ENCODE measurements around the gene FILIP1L. TPM values are rescaled to one million over a fixed set of nuclear protein-coding genes. Genes with fewer than 3 reads are reported as not detected.

FILIP1L gene
- total and polyA plus RNA-seq, 2 of the 4 experiments (the other 2 are of a cell fraction), result 11.5 to 19.9 TPM

DNA sequence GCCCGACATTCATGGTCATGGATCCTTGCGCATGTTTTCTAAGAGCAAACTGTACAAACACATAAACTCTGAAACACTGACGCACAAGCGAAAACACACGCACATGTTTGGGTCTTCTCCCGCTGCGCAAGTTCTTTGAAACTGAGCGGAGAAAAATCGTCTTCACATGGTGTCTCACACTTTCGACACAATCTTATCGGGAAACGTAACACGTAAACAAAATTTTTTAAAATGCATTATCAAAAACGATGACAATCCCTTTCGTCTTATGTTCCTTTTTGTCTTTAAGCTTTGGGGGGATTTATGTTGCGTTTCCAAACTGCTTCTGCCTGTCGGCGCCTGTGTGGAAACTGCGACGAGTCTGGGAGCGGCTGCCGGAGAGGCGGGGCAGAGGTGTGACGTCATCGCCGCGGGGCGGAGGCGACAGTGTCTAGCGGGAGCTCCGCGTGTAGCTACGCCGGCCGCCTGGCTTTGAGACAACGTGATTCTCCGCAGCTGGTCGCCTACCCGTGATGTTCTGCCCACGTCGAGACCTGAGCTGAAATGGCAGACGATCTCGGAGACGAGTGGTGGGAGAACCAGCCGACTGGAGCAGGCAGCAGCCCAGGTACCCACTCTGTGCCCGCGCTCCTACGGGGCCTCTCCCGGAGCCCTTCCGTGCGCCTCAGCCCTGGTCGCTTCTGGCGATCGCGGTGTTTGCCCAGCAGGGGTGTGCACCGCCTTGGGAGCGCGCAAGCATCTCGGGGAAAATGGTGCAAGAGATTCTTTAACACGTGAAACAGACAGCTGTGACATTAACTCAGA is 296.7 kb downstream of the FILIP1L start, which contains the start of gene CMSS1 (continued):
- TF ChIP-seq CEBPB (IDR thresholded peaks at IDR 0.05; ENCODE audit: low read depth, low read length), result peak; percentile 65

DNA sequence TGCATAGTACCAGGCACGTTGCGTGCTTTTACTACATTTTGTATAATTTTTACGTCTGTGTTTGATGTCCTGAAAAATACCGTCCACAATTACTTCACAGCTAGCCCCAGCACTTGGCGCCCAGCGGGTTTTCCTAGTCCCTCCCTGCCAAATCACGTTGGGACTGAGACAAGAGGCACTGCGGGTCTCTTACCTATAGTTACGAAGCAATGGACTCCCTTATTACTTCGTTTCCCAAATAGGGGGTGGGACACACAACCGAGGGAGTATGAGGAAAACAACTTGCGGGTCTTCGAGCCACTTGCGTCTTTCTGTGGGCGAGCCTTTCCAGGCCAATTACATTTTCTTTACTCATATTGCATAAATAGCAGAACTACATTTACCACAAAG is 297.3 kb downstream of the FILIP1L start:
- Histone ChIP-seq H4K5ac (ENCODE audit: low read depth, low read length) (no peak overlapping the region), H2BK20ac (ENCODE audit: low read depth, low read length) (no peak overlapping the region), H2AK5ac (ENCODE audit: low read depth, low read length) (no peak overlapping the region), H3K23ac (ENCODE audit: low read depth, low read length) (0 out of 2 replicates have a peak overlapping the region, but pooled peaks have one; percentile 39), H2BK15ac (ENCODE audit: low read depth, low read length) (0 out of 3 replicates have a peak overlapping the region, but pooled peaks have one; percentile 94), H3K27ac (ENCODE audit: insufficient read depth, low read length) (no peak overlapping the region; the same call in 1 of the 2 replicates), H3K4me3 (ENCODE audit: insufficient read depth, low read depth, low read length) (peak overlapping the region; percentile 92), H3K36me3 (ENCODE audit: control insufficient read depth, insufficient read depth, low read length) (no peaks in the 10 kb centered on the region), H3K9me3 (ENCODE audit: control insufficient read depth, insufficient read depth, low read length) (no peaks in the 10 kb centered on the region), H4K8ac (ENCODE audit: low read depth in 2 of 2, low read length in 2 of 2) (peak overlapping the region; percentile 67 to 69; a peak in 3 of 4 replicates), H3K14ac (replicated peaks; ENCODE audit: low read depth, low read length) (no peak overlapping the region), H3K56ac (ENCODE audit: extremely low read depth, insufficient read depth, low read length) (peak overlapping the region; percentile 100), H3K79me1 (ENCODE audit: low read depth in 1 of 2, low read length in 2 of 2) (peaks cover 12 to 27% of the 10 kb centered on the region in 2 experiments; a peak in 3 of 4 replicates), H3K9me1 (ENCODE audit: insufficient read depth, low read length) (no peaks in the 10 kb centered on the region; the same call in 1 of the 2 replicates), H2AFZ (replicated peaks; ENCODE audit: low read length, poor library complexity) (peak overlapping the region; percentile 93), H3K9ac (ENCODE audit: low read depth, low read length) (peak overlapping the region; percentile 93), H3K4ac (ENCODE audit: low read depth, low read length) (0 out of 2 replicates have a peak overlapping the region, but pooled peaks have one; percentile 91), H4K91ac (ENCODE audit: insufficient read depth, low read depth, low read length) (0 out of 2 replicates have a peak overlapping the region, but pooled peaks have one; percentile 81), H4K20me1 (ENCODE audit: insufficient read depth, low read length) (no peaks in the 10 kb centered on the region), H2BK120ac (ENCODE audit: low read depth, low read length) (no peak overlapping the region), H2BK5ac (ENCODE audit: low read depth, low read length, poor library complexity, severe bottlenecking) (no peak overlapping the region), H3K18ac (ENCODE audit: low read depth, low read length) (no peak overlapping the region), H3K4me1 (ENCODE audit: control insufficient read depth, insufficient read depth, low read length) (peaks cover 2% of the 10 kb centered on the region), H2AK9ac (replicated peaks; ENCODE audit: low read depth, low read length, poor library complexity) (no peak overlapping the region), H3K27me3 (ENCODE audit: control insufficient read depth, insufficient read depth, low read length) (no peaks in the 10 kb centered on the region), H3K4me2 (ENCODE audit: low read depth, low read length) (peak overlapping the region; percentile 67)
- no CpG with 5 or more reads among the region's 15 CpGs for WGBS, 2 experiments (ENCODE audit: extremely low coverage in 2 of 2, insufficient read length in 1 of 2)
- ATAC-seq (ENCODE audit: low read depth) (no peak), DNase-seq (no peak)
- intact Hi-C loops (cut with micrococcal nuclease), result no loop called here
- ChIA-PET CTCF (interaction anchor here (0.8 kb wide), 1 partner anchor 9 kb away, joined by 3 read pairs; no protein-coding TSS in a partner anchor), POLR2A (ENCODE audit: unreplicated experiment) (no interaction called here)
- no TSS peak for BruUV-seq (replicated peaks)
- dilution Hi-C loops (cut with HindIII; ENCODE audit: low sequenced_read_pairs, unreplicated experiment), result no loop called here
- in situ Hi-C loops (cut with MboI; ENCODE audit: low sequenced_read_pairs), result no loop called here
- 0 out of 2 replicates have a peak, but pooled peaks have one; percentile 35 for TF ChIP-seq CEBPB (IDR thresholded peaks at IDR 0.05; ENCODE audit: low read depth, low read length)
- TF ChIP-seq, protein P1, sequence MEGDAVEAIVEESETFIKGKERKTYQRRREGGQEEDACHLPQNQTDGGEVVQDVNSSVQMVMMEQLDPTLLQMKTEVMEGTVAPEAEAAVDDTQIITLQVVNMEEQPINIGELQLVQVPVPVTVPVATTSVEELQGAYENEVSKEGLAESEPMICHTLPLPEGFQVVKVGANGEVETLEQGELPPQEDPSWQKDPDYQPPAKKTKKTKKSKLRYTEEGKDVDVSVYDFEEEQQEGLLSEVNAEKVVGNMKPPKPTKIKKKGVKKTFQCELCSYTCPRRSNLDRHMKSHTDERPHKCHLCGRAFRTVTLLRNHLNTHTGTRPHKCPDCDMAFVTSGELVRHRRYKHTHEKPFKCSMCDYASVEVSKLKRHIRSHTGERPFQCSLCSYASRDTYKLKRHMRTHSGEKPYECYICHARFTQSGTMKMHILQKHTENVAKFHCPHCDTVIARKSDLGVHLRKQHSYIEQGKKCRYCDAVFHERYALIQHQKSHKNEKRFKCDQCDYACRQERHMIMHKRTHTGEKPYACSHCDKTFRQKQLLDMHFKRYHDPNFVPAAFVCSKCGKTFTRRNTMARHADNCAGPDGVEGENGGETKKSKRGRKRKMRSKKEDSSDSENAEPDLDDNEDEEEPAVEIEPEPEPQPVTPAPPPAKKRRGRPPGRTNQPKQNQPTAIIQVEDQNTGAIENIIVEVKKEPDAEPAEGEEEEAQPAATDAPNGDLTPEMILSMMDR (conservative IDR thresholded peaks at IDR 0.05; ENCODE audit: low read depth, low read length), result no peak

Measured in IMR-90 (cell line).